Ishikawa (cell line): ENCODE results near the gene ZNF878.
A peak's percentile ranks its signal among the peaks of the same experiment; 100 is the strongest.

ENCODE experiments used
- CEBPB ChIP-seq: IDR thresholded peaks from 2 replicates; pipeline ENCODE4 v1.6.1; 2012
- CREB1 ChIP-seq: IDR thresholded peaks from 2 replicates; pipeline ENCODE4 v1.6.1; 2012; ENCODE audit warnings: low read depth
- EGR1 ChIP-seq: IDR thresholded peaks from 2 replicates; pipeline ENCODE4 v1.6.1; 2012
- EP300 ChIP-seq: IDR thresholded peaks from 2 replicates; pipeline ENCODE4 v1.6.1; 2012; ENCODE audit warnings: borderline replicate concordance
- FOXM1 ChIP-seq: IDR thresholded peaks from 2 replicates; pipeline ENCODE4 v1.6.1; 2012; ENCODE audit warnings: low read depth, borderline replicate concordance
- MAX ChIP-seq: IDR thresholded peaks from 2 replicates; pipeline ENCODE4 v1.6.1; 2012
- NFIC ChIP-seq: IDR thresholded peaks from 2 replicates; pipeline ENCODE4 v1.6.1; 2012
- RAD21 ChIP-seq: IDR thresholded peaks from 2 replicates; pipeline ENCODE4 v1.6.1; 2012; ENCODE audit warnings: low read depth
- TAF1 ChIP-seq: IDR thresholded peaks from 2 replicates; pipeline ENCODE4 v1.6.1; 2012; ENCODE audit warnings: low read depth, mild to moderate bottlenecking
- TCF12 ChIP-seq: IDR thresholded peaks from 2 replicates; pipeline ENCODE4 v1.6.1; 2012; ENCODE audit warnings: low read depth
- TEAD4 ChIP-seq: IDR thresholded peaks from 2 replicates; pipeline ENCODE4 v1.6.1; 2012
- USF1 ChIP-seq: IDR thresholded peaks from 2 replicates; pipeline ENCODE4 v1.6.1; 2012
- YY1 ChIP-seq: IDR thresholded peaks from 2 replicates; pipeline ENCODE4 v1.6.1; 2012; ENCODE audit warnings: low read depth
- ZBTB7A ChIP-seq: IDR thresholded peaks from 2 replicates; pipeline ENCODE4 v1.6.1; 2012; ENCODE audit warnings: low read depth
- TF ChIP-seq, protein P1 (sequence below): IDR thresholded peaks from 2 replicates; pipeline ENCODE4 v1.6.1; 2012; ENCODE audit warnings: low read depth, mild to moderate bottlenecking

Gene ZNF878

GRCh38 chr19:12052091-12052496 is 667 bp downstream of the ZNF878 start:
- no peak for TF ChIP-seq NFIC
- TF ChIP-seq TCF12: no peak
- no peak for TF ChIP-seq FOXM1
- no peak for TF ChIP-seq TEAD4
- TF ChIP-seq CEBPB: no peak
- no peak for TF ChIP-seq ZBTB7A
- no peak for TF ChIP-seq MAX
- TF ChIP-seq EGR1: no peak
- TF ChIP-seq YY1: no peak
- no peak for TF ChIP-seq RAD21
- TF ChIP-seq CREB1: no peak
- TF ChIP-seq EP300: no peak
- no peak for TF ChIP-seq TAF1
- no peak for TF ChIP-seq USF1

- TF ChIP-seq CREB1 (no peak), USF1 (no peak), CEBPB (no peak), FOXM1 (no peak), TAF1 (no peak), ZBTB7A (no peak), EGR1 (no peak), YY1 (no peak), TCF12 (no peak), MAX (no peak), EP300 (no peak), NFIC (no peak), TEAD4 (no peak), RAD21 (no peak)
- TF ChIP-seq, protein P1, sequence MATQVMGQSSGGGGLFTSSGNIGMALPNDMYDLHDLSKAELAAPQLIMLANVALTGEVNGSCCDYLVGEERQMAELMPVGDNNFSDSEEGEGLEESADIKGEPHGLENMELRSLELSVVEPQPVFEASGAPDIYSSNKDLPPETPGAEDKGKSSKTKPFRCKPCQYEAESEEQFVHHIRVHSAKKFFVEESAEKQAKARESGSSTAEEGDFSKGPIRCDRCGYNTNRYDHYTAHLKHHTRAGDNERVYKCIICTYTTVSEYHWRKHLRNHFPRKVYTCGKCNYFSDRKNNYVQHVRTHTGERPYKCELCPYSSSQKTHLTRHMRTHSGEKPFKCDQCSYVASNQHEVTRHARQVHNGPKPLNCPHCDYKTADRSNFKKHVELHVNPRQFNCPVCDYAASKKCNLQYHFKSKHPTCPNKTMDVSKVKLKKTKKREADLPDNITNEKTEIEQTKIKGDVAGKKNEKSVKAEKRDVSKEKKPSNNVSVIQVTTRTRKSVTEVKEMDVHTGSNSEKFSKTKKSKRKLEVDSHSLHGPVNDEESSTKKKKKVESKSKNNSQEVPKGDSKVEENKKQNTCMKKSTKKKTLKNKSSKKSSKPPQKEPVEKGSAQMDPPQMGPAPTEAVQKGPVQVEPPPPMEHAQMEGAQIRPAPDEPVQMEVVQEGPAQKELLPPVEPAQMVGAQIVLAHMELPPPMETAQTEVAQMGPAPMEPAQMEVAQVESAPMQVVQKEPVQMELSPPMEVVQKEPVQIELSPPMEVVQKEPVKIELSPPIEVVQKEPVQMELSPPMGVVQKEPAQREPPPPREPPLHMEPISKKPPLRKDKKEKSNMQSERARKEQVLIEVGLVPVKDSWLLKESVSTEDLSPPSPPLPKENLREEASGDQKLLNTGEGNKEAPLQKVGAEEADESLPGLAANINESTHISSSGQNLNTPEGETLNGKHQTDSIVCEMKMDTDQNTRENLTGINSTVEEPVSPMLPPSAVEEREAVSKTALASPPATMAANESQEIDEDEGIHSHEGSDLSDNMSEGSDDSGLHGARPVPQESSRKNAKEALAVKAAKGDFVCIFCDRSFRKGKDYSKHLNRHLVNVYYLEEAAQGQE: no peak
These were observed 4.9 kb downstream of the ZNF878 start for GRCh38 chr19:12047868-12048267.

DNA sequence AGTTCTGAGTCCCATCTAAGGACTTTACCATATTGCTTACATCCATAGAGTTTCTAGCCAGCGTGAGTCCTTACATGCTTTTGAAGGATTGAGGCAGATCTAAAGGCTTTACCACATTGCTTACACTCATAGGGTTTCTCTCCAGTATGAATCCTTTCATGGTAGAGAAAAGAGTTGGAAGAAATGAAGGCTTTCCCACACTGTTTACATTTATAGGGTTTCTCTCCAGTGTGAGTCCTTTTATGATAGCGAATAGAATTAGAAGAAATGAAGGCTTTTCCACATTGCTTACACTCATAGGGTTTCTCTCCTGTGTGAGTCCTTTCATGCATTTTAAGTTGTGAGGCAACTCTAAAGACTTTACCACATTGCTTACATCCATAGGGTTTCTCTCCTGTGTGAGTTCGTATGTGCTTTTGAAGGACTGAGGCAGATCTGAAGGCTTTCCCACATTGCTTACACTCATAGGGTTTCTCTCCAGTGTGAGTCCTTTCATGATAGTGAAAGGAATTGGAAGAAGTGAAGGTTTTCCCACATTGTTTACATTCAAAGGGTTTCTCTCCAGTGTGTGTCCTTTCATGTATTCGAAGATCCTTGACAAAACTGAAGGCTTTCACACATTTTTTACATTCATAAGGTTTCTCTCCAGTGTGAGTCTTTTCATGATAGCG is 8.9 kb downstream of the ZNF878 start:
- TF ChIP-seq FOXM1 (no peak), TCF12 (0 out of 2 replicates have a peak, but pooled peaks have one; percentile 14)

DNA sequence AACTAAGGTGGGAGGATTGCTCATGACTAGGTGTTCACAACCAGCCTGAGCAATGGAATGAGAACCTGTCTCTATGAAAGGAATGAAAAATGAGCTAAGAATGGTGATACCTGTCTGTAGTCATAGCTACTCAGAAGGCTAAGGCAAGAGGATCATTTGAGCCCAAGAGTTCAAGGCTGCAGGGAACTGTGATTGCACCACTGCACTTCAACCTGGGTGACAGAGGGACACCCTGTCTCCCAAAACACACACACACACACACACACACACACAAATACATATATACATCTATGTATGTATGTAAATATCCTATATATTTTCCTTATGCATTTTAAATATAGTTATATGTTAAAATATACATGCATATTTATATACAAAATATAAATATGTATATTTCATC is 9.9 kb downstream of the ZNF878 start:
- TF ChIP-seq FOXM1 (no peak), NFIC (no peak), EGR1 (no peak), CREB1 (no peak), TCF12 (no peak)

DNA sequence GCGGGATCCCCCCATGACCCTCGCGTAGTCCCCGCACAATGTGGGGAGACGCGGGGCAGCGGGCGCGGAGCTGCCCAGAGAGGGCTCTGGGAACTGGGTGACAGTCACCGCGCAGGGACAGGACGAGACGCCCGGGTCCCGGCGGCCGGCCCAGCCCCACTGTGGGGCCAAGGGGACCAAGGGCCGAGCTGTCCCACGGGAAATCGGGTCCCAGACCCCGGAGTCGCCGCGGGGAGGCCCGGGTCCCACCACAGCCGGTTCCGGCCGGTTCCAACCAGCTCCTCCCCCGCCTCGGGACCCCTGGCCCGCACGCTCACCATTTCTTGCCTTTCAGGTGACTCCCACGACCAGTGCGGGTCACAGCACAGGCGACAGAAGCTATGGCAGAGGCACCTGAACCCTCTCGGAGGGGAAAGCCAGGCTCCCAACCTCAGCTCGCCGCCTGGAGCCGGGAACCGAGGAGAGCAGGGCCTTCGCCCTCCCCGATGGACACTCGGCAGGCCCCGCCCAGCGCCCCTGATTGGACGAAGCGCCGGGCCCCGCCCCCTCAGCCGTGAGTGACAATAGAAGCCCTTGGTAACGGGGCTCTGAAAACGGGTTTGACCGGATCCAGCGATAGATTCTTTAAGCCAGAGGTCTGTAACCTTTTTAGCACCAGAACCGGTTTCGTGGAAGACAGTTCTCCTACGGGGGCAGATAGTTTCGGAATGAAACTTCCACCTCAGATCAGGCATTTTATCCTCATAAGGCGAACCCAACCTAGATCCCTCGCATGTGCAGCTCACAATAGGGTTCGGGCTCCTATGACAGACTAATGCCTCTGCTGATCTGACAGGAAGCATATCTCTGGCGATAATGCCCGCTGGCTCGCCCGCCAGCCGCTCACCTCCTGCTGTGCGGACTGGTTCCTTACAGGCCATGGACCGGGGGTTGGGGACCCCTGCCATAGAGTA is 17.3 kb downstream of the ZNF878 start, which contains the start of gene ZNF433:
Gene ZNF433 (minus strand): TSS at position 460 of the 953 bp plus-strand sequence. CDS start 140 bp downstream, at position 320.
- TF ChIP-seq TCF12 (peak; percentile 66), TEAD4 (no peak), NFIC (no peak), TAF1 (peak; percentile 69), MAX (peak; percentile 45; the same call in 1 of the 2 replicates), FOXM1 (peak; percentile 41; the same call in 1 of the 2 replicates), ZBTB7A (peak; percentile 46; the same call in 1 of the 2 replicates)

DNA sequence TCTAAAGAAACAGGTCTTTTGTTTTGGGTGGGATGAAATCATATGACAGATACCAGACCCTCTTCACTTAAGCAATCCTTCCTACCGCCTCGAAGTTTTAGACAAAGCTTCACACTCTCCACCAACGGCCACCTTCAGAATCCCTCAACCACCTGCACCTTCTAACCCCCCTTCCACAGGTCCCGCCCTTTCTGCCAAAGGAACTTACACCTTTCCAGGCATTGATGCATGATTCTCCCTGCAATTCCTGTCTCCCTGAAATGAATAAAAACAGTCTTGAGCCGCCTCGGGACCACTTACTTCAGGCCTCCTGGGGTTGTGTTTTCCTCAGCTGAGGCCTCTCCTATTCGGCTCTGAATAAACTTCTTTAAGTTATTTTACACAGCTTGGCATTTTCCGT is 18.1 kb downstream of the ZNF878 start:
- TF ChIP-seq CREB1 (no peak), EP300 (no peak), FOXM1 (no peak), TAF1 (no peak), NFIC (no peak), MAX (no peak), YY1 (no peak), CEBPB (no peak)
- TF ChIP-seq, protein P1: no peak
